Ishikawa (cell line): ENCODE data around the gene MIA.

Source experiments
- CEBPB ChIP-seq: IDR thresholded peaks from 2 replicates; pipeline ENCODE4 v1.6.1; 2012
- EP300 ChIP-seq: IDR thresholded peaks from 2 replicates; pipeline ENCODE4 v1.6.1; 2012; ENCODE audit warnings: borderline replicate concordance
- NFIC ChIP-seq: IDR thresholded peaks from 2 replicates; pipeline ENCODE4 v1.6.1; 2012
- RAD21 ChIP-seq: IDR thresholded peaks from 2 replicates; pipeline ENCODE4 v1.6.1; 2012; ENCODE audit warnings: low read depth
- TAF1 ChIP-seq: IDR thresholded peaks from 2 replicates; pipeline ENCODE4 v1.6.1; 2012; ENCODE audit warnings: low read depth, mild to moderate bottlenecking
- ZBTB7A ChIP-seq: IDR thresholded peaks from 2 replicates; pipeline ENCODE4 v1.6.1; 2012; ENCODE audit warnings: low read depth
- TF ChIP-seq, protein P1 (sequence below): IDR thresholded peaks from 2 replicates; pipeline ENCODE4 v1.6.1; 2012

DNA sequence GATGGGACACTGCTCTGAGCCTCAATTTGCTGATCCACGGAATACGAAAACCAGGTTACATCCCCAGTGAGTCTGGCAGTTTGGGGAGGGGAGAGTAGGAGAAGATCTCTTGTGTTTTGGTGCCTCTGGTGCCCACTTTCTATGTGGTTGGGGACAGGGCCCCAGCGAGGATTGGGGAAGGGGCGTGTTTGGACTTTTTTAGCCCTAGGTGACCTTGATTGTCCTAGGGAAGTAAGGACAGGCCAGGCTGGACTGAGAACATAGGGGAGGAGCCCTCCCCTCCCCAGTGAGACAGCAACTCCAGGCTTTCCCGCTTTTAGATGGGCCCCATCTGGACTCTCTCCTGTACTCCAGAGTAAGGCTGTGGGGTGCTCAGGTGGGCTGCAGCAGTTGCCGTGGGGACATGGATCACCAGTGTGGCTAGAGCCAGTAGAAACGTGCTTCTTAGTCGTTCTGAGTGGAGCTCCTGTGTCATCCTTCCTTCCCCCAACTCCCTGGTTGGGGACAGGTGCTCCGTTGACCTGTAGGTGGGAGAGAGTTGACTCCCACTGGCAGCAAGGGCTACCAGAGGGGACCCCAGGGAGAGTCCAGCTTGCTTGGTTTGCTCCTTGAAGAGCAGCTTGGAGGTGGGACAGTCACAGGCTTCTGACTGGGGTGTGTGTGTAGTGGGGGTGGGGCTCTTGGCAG, 28.0 kb downstream of the MIA start:
- TF ChIP-seq RAD21 (no peak), CEBPB (no peak), TAF1 (no peak), EP300 (no peak), ZBTB7A (no peak), NFIC (no peak)
- TF ChIP-seq, protein P1, sequence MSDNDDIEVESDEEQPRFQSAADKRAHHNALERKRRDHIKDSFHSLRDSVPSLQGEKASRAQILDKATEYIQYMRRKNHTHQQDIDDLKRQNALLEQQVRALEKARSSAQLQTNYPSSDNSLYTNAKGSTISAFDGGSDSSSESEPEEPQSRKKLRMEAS, result no peak
